ENCODE data around the gene CLNK. TPM values are rescaled to one million over a fixed set of nuclear protein-coding genes. Genes with fewer than 3 reads are reported as not detected.

The CLNK gene
- total and polyA plus RNA-seq, 7 donors, result 0.44 TPM; not detected in 6

GRCh38 chr4:10521424-10521823 is 163.1 kb downstream of the CLNK start:
- intact Hi-C loops (cut with DNase I), result no loop called here
- WGBS, 2 donors, result 89 to 91% methylated on average over 3 of the region's 3 CpGs

GRCh38 chr4:10509733-10510132 is 174.8 kb downstream of the CLNK start:
- no peaks in the 10 kb centered on the region for H3K9me3 ChIP-seq
- no peak overlapping the region for H3K4me3 ChIP-seq
- WGBS, 2 donors, result 81 to 83% methylated on average over 3 of the region's 3 CpGs
- no peaks in the 10 kb centered on the region for H3K27me3 ChIP-seq
- H3K27ac ChIP-seq, result no peak overlapping the region
- DNase-seq, result no peak
- intact Hi-C loops (cut with DNase I), result no loop called here
- no peaks in the 10 kb centered on the region for H3K36me3 ChIP-seq
- H3K4me1 ChIP-seq, result no peaks in the 10 kb centered on the region
- TF ChIP-seq POLR2AphosphoS5 (IDR thresholded peaks at IDR 0.05) (no peak), EP300 (IDR thresholded peaks at IDR 0.05) (no peak), POLR2A (IDR thresholded peaks at IDR 0.05) (no peak)
- TF ChIP-seq, protein P1, sequence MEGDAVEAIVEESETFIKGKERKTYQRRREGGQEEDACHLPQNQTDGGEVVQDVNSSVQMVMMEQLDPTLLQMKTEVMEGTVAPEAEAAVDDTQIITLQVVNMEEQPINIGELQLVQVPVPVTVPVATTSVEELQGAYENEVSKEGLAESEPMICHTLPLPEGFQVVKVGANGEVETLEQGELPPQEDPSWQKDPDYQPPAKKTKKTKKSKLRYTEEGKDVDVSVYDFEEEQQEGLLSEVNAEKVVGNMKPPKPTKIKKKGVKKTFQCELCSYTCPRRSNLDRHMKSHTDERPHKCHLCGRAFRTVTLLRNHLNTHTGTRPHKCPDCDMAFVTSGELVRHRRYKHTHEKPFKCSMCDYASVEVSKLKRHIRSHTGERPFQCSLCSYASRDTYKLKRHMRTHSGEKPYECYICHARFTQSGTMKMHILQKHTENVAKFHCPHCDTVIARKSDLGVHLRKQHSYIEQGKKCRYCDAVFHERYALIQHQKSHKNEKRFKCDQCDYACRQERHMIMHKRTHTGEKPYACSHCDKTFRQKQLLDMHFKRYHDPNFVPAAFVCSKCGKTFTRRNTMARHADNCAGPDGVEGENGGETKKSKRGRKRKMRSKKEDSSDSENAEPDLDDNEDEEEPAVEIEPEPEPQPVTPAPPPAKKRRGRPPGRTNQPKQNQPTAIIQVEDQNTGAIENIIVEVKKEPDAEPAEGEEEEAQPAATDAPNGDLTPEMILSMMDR (IDR thresholded peaks at IDR 0.05), result no peak

More at GRCh38 chr4:10521424-10521823, 163.1 kb downstream of the CLNK start:
- Histone ChIP-seq H3K27ac (no peak overlapping the region), H3K4me3 (no peak overlapping the region), H3K9me3 (no peaks in the 10 kb centered on the region), H3K27me3 (no peaks in the 10 kb centered on the region), H3K36me3 (no peaks in the 10 kb centered on the region), H3K4me1 (no peaks in the 10 kb centered on the region)
- DNase-seq, result no peak
- no peak for TF ChIP-seq POLR2AphosphoS5 (IDR thresholded peaks at IDR 0.05)
- no peak for TF ChIP-seq EP300 (IDR thresholded peaks at IDR 0.05)

- TF ChIP-seq, protein P1 (IDR thresholded peaks at IDR 0.05), result no peak
- TF ChIP-seq EP300 (IDR thresholded peaks at IDR 0.05), result no peak
- no peak for TF ChIP-seq POLR2AphosphoS5 (IDR thresholded peaks at IDR 0.05)
- no peak for TF ChIP-seq POLR2A (IDR thresholded peaks at IDR 0.05)
- DNase-seq, result no peak
- no peaks in the 10 kb centered on the region for H3K9me3 ChIP-seq
- no peaks in the 10 kb centered on the region for H3K4me1 ChIP-seq
- no peak overlapping the region for H3K27ac ChIP-seq
- WGBS, 2 donors, result 79% methylated on average over 4 of the region's 4 CpGs
- intact Hi-C loops (cut with DNase I), result no loop called here
- H3K36me3 ChIP-seq, result no peaks in the 10 kb centered on the region
- no peak overlapping the region for H3K4me3 ChIP-seq
- H3K27me3 ChIP-seq, result no peaks in the 10 kb centered on the region
Observed at GRCh38 chr4:10506077-10506476, 178.5 kb downstream of the CLNK start.

- intact Hi-C loops (cut with DNase I), result no loop called here
- Histone ChIP-seq H3K4me3 (no peak overlapping the region), H3K36me3 (no peaks in the 10 kb centered on the region), H3K9me3 (no peaks in the 10 kb centered on the region), H3K27me3 (no peaks in the 10 kb centered on the region), H3K4me1 (no peaks in the 10 kb centered on the region), H3K27ac (no peak overlapping the region)
- TF ChIP-seq POLR2AphosphoS5 (IDR thresholded peaks at IDR 0.05) (no peak), POLR2A (IDR thresholded peaks at IDR 0.05) (no peak), EP300 (IDR thresholded peaks at IDR 0.05) (no peak)
- TF ChIP-seq, protein P1 (IDR thresholded peaks at IDR 0.05), result no peak
- 82 to 85% methylated on average over 5 of the region's 5 CpGs for WGBS, 2 donors
- no peak for DNase-seq
Observed at GRCh38 chr4:10504570-10505179, 179.9 kb downstream of the CLNK start.

DNA sequence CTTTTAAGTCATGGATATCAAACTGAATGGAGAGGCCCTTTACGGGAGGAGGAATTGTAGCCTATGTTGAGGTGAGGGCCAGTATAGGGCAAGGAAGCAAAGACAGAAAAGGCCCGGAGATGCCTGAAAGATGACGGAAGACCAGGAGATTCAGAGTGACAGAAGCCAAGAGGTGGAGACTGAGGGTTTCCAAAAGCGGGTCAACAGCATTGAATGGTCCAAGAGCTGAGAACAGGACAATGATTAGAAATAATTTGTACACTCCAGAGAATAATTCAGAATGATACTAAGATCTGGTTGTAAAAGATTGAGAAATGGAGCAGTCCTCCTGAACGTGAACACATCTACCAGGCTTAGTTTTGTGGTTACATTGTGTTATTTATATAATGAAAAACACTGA is 181.9 kb downstream of the CLNK start:
- Histone ChIP-seq H3K27ac (no peak overlapping the region), H3K4me1 (no peaks in the 10 kb centered on the region), H3K4me3 (no peak overlapping the region), H3K27me3 (no peaks in the 10 kb centered on the region), H3K9me3 (no peaks in the 10 kb centered on the region), H3K36me3 (no peaks in the 10 kb centered on the region)
- intact Hi-C loops (cut with DNase I), result no loop called here
- TF ChIP-seq, protein P1 (IDR thresholded peaks at IDR 0.05), result no peak
- TF ChIP-seq POLR2AphosphoS5 (IDR thresholded peaks at IDR 0.05) (no peak), EP300 (IDR thresholded peaks at IDR 0.05) (no peak), POLR2A (IDR thresholded peaks at IDR 0.05) (no peak)
- DNase-seq, result no peak
- 92 to 93% methylated on average over 5 of the region's 5 CpGs for WGBS, 2 donors
